Activated CD4-positive, CD25-positive, alpha-beta regulatory T cell treated with anti-CD3 and anti-CD28 coated beads, Interleukin-2, amount 50 U/mL, for 24 hours (primary cell): Measurements from ENCODE around the gene PCNX3.

Experiments
- ATAC-seq, 2 donors: fragments of 150-1000 bp; cut with Tn5 transposase; one replicate each; pipeline ENCODE4 v1.10.0; 2021; ENCODE audit warnings: mild to moderate bottlenecking in 1 of 2, moderate library complexity in 1 of 2

PCNX3 gene

DNA sequence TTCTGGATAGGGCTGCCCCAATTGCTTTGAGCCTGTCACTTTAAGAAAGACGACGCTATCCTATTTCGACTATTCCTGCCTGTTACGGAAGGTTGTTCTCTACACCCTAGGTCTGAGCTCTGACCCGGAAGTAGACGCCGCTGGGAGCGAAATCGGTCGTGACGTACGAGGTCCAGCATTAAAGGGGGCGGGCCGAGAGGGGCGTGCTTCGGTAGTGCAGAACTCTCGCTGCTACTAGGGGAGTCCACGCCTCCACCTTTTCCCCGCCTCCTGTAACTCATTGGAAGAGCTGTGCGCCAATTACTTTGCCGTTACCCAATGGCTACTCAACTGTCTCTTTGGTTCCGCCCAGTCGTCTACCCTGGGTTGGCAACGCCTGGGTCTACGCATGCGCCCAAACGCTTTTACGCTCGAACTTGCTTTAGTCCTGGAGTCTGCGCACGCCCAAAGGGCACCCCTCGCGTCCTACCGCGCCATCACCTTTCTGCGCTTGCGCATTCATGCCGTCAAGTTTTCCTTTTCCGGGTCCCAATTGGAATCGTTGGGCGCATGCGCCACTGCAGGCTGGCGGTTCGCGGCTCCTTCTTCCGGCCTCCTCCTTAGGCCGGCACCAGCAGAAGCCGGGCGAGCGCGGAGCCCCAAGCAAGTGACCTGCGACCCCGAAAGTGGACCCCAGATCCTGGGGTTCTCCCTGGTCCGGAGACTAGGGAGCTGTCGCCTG lies at the start of gene PCNX3:
PCNX3 (plus strand) TSS at position 548 of the 721 bp plus-strand sequence. CDS start 536 bp downstream, outside the sequence.
- ATAC-seq = peak; percentile 90 to 91

DNA sequence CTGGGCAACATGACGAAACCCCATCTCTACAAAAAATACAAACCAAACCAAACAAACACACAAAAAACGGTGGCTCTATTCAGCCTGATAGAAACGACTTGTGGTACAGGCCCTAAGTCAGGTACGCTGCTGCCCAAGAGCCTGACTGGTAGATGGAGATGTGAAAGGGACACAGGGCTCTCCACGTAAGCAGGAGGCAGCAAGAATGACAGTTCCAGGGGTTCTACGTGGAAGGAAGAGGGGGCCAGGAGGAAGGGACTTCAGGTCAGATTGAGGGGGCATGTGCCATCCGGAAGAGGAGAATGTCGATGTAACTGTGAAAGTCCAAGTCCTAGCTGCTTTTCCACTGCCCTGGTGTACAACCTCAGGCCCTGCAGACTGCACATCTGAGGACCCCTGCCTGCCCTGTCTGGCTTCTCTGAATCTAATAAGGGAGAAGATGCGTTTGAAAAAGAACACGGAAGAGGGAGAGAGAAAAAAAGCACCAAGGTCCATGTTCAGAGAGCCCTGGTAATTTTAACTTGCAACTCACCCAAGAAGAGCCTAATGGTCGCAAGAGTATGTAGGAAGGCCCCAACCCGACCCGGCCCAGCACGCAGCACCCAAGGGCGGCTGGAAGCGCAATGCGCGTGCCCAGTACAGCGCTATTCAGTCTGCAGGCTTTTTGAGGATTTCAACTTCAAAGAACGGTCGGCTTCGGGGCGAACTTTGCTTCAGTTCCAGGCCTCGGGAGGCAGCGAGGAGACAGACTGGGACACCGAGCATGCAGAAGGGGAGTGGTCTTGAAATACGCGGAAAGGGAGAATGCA lies 46.2 kb upstream of the PCNX3 start:
- ATAC-seq = peak; percentile 17 to 27

DNA sequence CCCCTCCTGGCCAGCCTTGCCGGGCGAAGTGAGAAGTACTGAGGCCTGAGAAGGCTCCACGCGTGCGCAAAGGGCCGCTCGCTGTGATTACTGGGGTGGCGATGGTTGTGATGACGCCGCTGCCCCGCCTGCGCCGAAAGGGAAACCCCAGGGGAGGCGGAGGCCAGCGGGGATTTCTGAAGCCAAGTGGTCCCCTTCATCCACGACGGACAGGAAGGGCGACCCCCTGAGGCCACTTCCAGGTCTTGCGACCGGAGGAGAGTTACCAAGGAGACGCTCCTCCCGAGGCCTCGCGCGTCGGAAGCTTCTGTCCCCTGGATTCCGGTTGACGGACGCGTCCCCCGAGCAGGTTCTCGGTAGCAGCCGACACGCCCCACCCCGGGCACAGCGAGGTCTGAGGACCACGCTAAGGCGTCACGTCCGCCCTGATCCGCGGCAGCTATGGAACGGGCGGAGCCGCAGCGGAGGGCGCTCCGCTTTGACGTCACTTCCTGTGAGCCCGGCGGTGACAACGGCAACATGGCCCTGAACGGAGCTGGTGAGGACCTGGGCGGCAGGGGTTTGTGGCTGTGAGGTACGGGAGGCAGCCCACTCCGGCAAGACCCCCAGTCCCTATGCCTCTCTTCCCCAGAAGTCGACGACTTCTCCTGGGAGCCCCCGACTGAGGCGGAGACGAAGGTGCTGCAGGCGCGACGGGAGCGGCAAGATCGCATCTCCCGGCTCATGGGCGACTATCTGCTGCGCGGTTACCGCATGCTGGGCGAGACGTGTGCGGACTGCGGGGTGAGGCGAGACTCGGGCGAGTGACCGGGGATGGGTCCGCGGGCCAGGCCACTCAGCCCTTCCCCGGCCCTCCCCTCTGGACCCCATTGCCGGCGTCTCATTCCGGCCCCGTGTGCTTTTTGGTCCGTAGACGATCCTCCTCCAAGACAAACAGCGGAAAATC lies 45.3 kb upstream of the PCNX3 start, which contains the start of gene ZNRD2:
ZNRD2 (plus strand) TSS at position 505 of the 946 bp plus-strand sequence; CDS start at position 520, 15 bp downstream.
- ATAC-seq = peak; percentile 83 to 85

DNA sequence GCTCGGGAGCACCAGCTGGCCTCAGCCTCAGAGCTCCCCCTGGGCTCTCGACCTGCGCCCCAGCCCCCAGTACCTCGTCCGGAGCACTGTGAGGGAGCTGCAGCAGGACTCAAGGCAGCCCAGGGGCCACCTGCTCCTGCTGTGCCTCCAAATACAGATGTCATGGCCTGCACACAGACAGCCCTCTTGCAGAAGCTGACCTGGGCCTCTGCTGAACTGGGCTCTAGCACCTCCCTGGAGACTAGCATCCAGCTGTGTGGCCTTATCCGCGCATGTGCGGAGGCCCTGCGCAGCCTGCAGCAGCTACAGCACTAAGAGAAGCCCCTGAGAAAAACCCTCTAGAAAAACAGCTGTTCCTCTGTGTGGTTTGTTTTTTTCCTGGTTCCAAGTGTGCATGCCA lies 44.2 kb upstream of the PCNX3 start:
- no peak for ATAC-seq

- no peak for ATAC-seq
Observed at GRCh38 chr11:65571940-65572339, 43.6 kb upstream of the PCNX3 start.

DNA sequence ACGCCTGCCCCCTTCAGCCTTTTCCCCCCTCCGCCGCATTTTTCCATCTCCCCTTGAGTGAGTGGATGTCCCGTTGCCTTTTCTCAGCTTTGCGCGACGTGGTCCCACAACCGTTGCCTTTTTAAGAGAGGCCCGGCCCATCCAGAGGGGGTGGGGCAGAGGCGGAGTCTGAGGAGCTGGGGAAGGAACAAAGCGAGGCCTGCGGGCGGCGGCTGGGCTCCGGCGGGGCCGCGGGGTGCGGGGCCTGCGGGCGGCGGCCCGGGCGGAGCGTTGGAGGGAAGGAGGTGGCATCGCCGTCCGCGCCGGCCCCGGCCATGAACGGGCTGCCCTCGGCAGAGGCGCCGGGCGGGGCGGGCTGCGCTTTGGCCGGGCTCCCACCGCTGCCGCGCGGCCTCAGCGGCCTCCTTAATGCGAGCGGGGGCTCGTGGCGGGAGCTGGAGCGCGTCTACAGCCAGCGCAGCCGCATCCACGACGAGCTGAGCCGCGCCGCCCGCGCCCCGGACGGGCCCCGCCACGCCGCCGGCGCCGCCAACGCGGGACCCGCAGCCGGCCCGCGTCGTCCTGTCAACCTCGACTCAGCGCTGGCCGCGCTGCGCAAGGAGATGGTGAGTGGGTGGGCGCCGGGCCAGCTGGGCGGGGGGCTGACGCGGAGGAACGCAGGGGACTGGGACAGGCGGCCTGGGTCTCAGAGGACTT lies 43.1 kb upstream of the PCNX3 start, which contains the start of gene FAM89B:
FAM89B (plus strand) TSS at position 183 of the 696 bp plus-strand sequence; CDS start at position 315, 132 bp downstream.
- ATAC-seq = peak; percentile 7

GRCh38 chr11:65573391-65574079 lies 42.0 kb upstream of the PCNX3 start:
- no peak for ATAC-seq

- ATAC-seq = peak; percentile 20 to 24
Observed at GRCh38 chr11:65574109-65574810, 41.3 kb upstream of the PCNX3 start.

DNA sequence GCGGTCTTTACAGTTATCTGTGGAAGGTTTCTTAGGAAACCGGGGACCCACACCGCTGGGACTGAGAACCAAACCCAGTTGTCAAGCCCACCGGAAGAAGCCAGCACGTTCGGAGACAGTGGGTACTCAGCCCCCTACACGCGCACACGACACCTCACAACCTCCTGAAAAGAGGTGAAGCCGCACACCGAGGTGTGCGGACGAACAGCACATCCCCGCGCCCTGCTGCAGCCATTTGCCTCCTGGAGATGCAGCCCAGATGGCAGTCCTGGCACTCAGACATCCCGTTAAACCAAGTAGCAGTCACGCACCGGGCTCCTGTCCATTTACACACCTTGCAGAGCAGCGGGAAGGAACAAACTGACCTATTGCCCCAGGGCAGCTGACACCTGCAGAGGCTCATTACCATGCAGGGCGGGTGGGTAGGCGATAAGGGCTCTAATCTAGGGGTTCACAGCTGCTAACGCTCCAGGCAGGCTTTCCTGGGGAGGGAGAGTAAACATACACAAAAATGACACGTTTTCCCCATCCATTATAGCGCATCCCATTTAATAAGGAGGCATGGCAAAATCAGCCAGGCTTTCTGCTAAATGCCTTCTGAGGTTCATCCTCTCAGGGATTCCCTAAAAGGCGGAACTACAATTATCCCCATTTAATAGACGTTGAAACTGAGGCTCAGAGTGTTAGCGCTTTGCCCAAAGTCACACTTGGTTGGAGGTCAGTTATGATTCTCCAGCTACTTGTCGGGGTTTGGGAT lies 40.6 kb upstream of the PCNX3 start:
- no peak for ATAC-seq

- peak; percentile 16 to 18 for ATAC-seq
Observed at GRCh38 chr11:65575568-65576231, 39.9 kb upstream of the PCNX3 start, which contains the start of gene EHBP1L1. Gene EHBP1L1, plus strand, starts transcription at chr11:65576053. Its CDS starts 250 bp downstream, at chr11:65576303.

DNA sequence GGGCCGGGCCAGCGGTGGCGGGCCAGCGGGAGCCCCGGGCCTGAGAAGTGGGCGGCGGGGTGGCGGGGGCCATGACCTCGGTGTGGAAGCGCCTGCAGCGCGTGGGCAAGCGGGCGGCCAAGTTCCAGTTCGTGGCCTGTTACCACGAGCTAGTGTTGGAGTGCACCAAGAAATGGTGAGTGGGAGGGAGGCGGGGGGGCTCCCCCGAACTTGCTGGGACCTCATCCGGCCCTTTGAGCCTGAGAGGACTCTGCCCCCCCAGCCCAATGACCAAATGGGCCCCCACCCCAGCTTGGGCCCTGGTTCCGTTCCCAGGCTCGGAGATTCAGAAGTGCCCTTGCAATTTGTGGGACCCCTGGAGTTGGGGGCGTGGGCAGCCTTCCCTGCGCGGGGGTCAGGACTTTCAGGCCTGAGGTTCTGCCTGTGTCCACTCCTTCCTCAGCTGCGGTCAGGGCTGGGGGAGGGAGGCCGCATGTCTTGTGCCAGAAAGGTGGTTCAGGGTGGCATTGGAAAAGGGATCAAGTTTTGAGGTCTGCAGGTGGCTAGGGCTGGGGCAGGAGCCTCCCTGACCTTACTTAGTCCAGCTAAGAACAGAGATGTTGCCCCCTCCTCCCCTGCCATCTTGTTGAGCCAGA lies 39.2 kb upstream of the PCNX3 start:
- ATAC-seq = no peak

DNA sequence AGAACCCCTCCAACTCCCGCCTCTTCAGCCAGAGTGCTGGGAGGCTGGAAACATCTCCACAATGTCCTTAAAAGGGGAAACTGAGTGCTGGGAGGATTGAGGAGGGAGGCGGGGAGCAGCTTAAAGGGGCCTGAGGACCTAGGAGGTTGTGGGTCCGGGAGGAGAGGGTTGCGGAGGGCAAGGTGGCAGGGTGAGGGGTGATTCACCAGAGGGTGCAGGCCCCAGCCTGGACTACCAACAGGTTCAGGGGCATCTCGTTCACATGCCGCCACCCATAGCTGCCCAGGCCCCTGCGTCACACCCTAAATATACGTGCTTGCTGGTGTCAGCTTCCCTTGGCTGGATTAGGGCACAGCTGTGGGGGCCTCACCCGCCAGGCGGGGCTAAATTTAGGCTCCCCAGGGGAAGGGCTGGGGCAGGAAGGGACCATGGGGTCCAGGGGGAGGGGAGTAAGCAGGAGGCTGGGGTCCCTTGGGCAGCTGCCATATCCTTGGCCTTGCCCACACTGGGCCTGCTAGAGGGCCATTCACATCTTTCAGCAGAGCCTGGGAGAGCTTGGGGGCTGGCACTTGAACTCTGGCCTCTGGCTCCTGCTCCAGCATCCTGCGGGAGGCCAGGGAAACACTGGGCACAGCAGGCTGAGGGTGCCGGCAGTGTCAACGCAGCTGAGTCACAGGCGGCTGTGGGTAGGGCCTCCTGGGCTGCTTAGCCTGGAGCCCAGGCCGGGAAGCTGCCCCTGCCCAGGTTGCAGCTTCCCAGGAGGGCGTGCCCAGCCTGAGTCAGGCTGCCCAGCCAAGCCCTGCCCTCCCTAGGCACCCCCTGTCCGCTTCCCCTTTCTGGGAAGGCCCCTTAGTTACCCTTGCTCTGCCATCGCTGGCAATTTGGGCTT lies 38.5 kb upstream of the PCNX3 start:
- peak; percentile 5 to 9 for ATAC-seq

DNA sequence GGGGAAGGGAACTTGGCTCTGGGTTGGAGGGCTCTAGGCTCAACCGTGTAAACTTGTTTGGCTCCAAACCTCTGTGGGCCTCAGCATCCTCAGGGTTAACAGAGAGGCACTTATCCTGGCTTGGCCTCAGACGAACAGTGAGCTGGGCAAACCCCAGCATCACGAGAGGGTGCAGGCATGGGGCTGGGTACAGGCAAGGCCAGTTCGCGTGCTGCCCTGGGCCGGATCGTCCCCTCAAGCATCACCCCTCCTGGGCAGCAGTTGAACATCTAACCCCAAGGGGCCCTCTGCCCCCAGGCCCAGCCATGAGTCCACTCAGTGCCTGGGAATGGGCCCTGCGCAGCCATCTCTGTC lies 37.8 kb upstream of the PCNX3 start:
- no peak for ATAC-seq

DNA sequence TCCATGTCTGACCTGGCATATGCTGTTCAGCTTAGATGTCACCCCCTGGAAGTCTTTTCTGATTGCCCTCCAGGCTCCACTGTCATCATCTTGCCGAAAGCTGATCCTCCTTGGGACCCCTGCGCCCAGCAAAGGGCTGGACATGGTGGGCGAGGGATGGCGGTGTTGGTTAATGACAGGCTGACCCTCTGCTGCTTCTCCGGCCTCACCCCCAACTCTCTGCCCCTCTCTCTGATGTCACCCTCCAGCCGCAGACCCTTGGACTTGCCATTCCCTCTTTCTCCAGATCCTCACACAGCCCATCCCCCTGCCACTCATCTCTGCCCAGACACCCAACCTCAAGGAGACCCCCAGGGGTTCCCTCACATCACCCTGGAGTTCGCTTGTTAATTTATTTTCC lies 37.4 kb upstream of the PCNX3 start:
- ATAC-seq = no peak

DNA sequence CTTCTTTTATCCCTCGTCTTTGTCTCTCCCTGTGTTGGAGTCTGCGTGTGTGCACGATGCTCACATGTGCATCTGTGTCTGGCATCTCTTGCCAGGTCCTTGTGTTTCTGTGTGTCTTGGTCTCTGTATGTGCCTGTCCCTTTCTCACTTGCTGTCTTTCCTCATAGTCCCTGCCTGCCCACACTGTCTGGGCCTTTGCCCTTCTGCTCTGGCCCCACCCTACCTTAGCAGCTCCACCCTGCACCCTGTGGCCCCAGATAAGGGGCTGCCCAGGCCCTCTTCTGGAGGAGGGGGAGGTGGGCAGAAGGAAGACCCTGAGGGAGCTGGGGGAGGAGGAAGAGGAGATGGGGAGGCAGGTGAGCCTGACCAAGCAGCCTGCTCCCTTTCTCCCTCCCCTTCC lies 36.9 kb upstream of the PCNX3 start:
- ATAC-seq = no peak

GRCh38 chr11:65579291-65579690 lies 36.3 kb upstream of the PCNX3 start:
- ATAC-seq = no peak

DNA sequence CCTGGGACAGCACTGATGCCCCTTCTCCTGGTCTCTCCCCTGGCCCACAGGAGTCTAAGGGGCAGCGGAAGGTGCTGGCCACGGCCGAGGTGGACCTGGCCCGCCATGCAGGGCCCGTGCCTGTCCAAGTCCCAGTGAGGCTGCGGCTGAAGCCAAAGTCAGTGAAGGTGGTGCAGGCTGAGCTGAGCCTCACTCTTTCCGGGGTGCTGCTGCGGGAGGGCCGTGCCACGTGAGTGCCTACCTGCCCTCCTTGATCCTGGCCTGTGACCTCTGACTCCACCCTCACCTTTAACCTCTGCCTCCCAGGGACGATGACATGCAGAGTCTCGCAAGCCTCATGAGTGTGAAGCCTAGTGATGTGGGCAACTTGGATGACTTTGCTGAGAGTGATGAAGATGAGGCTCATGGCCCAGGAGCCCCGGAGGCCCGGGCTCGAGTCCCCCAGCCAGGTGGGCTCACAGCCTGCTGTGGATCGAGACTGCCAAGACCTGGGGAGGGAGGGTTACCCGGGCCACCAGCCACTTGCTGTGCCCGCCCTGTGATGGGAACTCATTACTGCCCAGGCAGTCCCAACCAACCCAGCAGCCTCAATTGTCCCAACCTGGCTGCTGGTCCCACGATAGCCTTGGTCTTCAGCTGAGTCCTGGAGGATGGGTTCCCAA lies 35.4 kb upstream of the PCNX3 start:
- no peak for ATAC-seq
